Loucy (cell line): ENCODE results near the gene UPF2.

Source experiments
- H2AFZ ChIP-seq: fragments of 200-600 bp; sonication (generic); 2 replicates; pipeline ENCODE4 v1.6.0; 2016; ENCODE audit warnings: antibody characterized with exemption, mild to moderate bottlenecking, low read length, moderate library complexity
- H3F3A ChIP-seq: fragments of 200-600 bp; 2 replicates; pipeline ENCODE4 v1.6.0; 2016; ENCODE audit warnings: antibody characterized with exemption, low read depth, mild to moderate bottlenecking
- H3K27me3 ChIP-seq: fragments of 200-600 bp; sonication (generic); 2 replicates; pipeline ENCODE4 v1.6.1; 2014; ENCODE audit warnings: low read length, mild to moderate bottlenecking; ENCODE audit not compliant: insufficient read depth, poor library complexity, severe bottlenecking
- H3K36me3 ChIP-seq: fragments of 200-600 bp; sonication (generic); 2 replicates; pipeline ENCODE4 v1.6.1; 2016; ENCODE audit warnings: low read length; ENCODE audit not compliant: insufficient read depth
- H3K4me1 ChIP-seq: fragments of 200-600 bp; sonication (generic); 2 replicates; pipeline ENCODE4 v1.5.1; 2014; ENCODE audit warnings: low read length, mild to moderate bottlenecking; ENCODE audit not compliant: insufficient read depth, poor library complexity, severe bottlenecking
- H3K4me2 ChIP-seq: fragments of 200-600 bp; sonication (generic); 2 replicates; pipeline ENCODE4 v1.6.0; 2014; ENCODE audit warnings: antibody characterized with exemption, low read length, low read depth, mild to moderate bottlenecking; ENCODE audit not compliant: poor library complexity, severe bottlenecking
- H3K4me3 ChIP-seq: fragments of 200-600 bp; sonication (generic); 2 replicates; pipeline ENCODE4 v1.5.1; 2014; ENCODE audit warnings: low read length, mild to moderate bottlenecking, mixed read lengths; ENCODE audit not compliant: poor library complexity, severe bottlenecking
- H3K79me2 ChIP-seq: fragments of 200-600 bp; sonication (generic); 2 replicates; pipeline ENCODE4 v1.6.1; 2014; ENCODE audit warnings: low read length; ENCODE audit not compliant: insufficient read depth
- H3K9ac ChIP-seq: fragments of 200-600 bp; sonication (generic); 2 replicates; pipeline ENCODE4 v1.6.0; 2014; ENCODE audit warnings: mild to moderate bottlenecking, low read depth, low read length, moderate library complexity; ENCODE audit not compliant: poor library complexity, severe bottlenecking
- H3K9me2 ChIP-seq: fragments of 200-600 bp; sonication (generic); replicated peaks from 2 replicates; pipeline ENCODE4 v1.6.1; 2016; ENCODE audit warnings: low read depth, low read length, mixed read lengths
- H3K9me3 ChIP-seq: fragments of 200-600 bp; sonication (generic); 2 replicates; pipeline ENCODE4 v1.6.1; 2014; ENCODE audit warnings: mild to moderate bottlenecking, antibody characterized with exemption, low read length, low read depth; ENCODE audit not compliant: insufficient read depth
- H4K20me1 ChIP-seq: fragments of 200-600 bp; sonication (generic); 2 replicates; pipeline ENCODE4 v1.6.0; 2014; ENCODE audit warnings: antibody characterized with exemption, low read length, mild to moderate bottlenecking; ENCODE audit not compliant: insufficient read depth, poor library complexity, severe bottlenecking
- EZH2phosphoT487 ChIP-seq: fragments of 200-600 bp; IDR thresholded peaks from 2 replicates; pipeline ENCODE4 v1.6.1; 2018; ENCODE audit warnings: antibody characterized with exemption, mild to moderate bottlenecking, moderate library complexity, borderline replicate concordance
- TF ChIP-seq, protein P1 (sequence below): fragments of 200-600 bp; sonication (generic); conservative IDR thresholded peaks from 2 replicates; pipeline ENCODE4 v1.5.1; 2014; ENCODE audit warnings: mild to moderate bottlenecking, antibody characterized with exemption, low read length

Gene UPF2

GRCh38 chr10:11876324-11876723 is 166.3 kb downstream of the UPF2 start:
- Histone ChIP-seq H3K36me3 (no peaks in the 10 kb centered on the region), H3K9me2 (no peaks in the 10 kb centered on the region), H3K79me2 (no peaks in the 10 kb centered on the region), H2AFZ (no peak overlapping the region), H3K27me3 (no peaks in the 10 kb centered on the region), H4K20me1 (no peaks in the 10 kb centered on the region), H3K9ac (no peak overlapping the region), H3K4me3 (no peak overlapping the region), H3K4me1 (peaks cover 27% of the 10 kb centered on the region), H3F3A (no peaks in the 10 kb centered on the region), H3K4me2 (no peak overlapping the region), H3K9me3 (no peaks in the 10 kb centered on the region)
- TF ChIP-seq EZH2phosphoT487, result no peak
- TF ChIP-seq, protein P1, sequence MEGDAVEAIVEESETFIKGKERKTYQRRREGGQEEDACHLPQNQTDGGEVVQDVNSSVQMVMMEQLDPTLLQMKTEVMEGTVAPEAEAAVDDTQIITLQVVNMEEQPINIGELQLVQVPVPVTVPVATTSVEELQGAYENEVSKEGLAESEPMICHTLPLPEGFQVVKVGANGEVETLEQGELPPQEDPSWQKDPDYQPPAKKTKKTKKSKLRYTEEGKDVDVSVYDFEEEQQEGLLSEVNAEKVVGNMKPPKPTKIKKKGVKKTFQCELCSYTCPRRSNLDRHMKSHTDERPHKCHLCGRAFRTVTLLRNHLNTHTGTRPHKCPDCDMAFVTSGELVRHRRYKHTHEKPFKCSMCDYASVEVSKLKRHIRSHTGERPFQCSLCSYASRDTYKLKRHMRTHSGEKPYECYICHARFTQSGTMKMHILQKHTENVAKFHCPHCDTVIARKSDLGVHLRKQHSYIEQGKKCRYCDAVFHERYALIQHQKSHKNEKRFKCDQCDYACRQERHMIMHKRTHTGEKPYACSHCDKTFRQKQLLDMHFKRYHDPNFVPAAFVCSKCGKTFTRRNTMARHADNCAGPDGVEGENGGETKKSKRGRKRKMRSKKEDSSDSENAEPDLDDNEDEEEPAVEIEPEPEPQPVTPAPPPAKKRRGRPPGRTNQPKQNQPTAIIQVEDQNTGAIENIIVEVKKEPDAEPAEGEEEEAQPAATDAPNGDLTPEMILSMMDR, result no peak

- Histone ChIP-seq H3K9me2 (no peaks in the 10 kb centered on the region), H3K4me3 (no peak overlapping the region), H3K4me2 (no peak overlapping the region), H3F3A (no peaks in the 10 kb centered on the region), H3K27me3 (no peaks in the 10 kb centered on the region), H3K36me3 (no peaks in the 10 kb centered on the region), H3K79me2 (no peaks in the 10 kb centered on the region), H2AFZ (no peak overlapping the region), H3K9ac (no peak overlapping the region), H3K4me1 (peaks cover 32% of the 10 kb centered on the region), H3K9me3 (no peaks in the 10 kb centered on the region), H4K20me1 (no peaks in the 10 kb centered on the region)
- TF ChIP-seq EZH2phosphoT487, result no peak
- TF ChIP-seq, protein P1, result no peak
These were observed 166.9 kb downstream of the UPF2 start for GRCh38 chr10:11875494-11876281.

- peak overlapping the region; percentile 28 for H3K4me2 ChIP-seq
- no peak for TF ChIP-seq EZH2phosphoT487
- TF ChIP-seq, protein P1, result no peak
- H3K79me2 ChIP-seq, result no peaks in the 10 kb centered on the region
These were observed 167.8 kb downstream of the UPF2 start for GRCh38 chr10:11874568-11875493.

More at GRCh38 chr10:11874568-11875493, 167.8 kb downstream of the UPF2 start:
- Histone ChIP-seq H3K9me2 (no peaks in the 10 kb centered on the region), H3K4me3 (peak overlapping the region; percentile 8), H3K27me3 (no peaks in the 10 kb centered on the region), H4K20me1 (no peaks in the 10 kb centered on the region), H3K36me3 (no peaks in the 10 kb centered on the region), H3F3A (no peaks in the 10 kb centered on the region), H3K9ac (no peak overlapping the region), H3K4me1 (peaks cover 35% of the 10 kb centered on the region), H2AFZ (peak overlapping the region; percentile 32; the same call in 1 of the 2 replicates), H3K9me3 (no peaks in the 10 kb centered on the region)
